NCI-H748 (cell line): ENCODE results near the gene ERCC4.
A peak's percentile ranks its signal among the peaks of the same experiment; 100 is the strongest.

Experiments used
- DNase-seq: peaks from one replicate; lab custom pipeline; 2025; ENCODE audit not compliant: unreplicated experiment; lab: John Stamatoyannopoulos, UW

Gene ERCC4

GRCh38 chr16:13988038-13988437 lies 68.1 kb downstream of the ERCC4 start:
- DNase-seq: no peak

- DNase-seq: no peak
These were observed 72.4 kb downstream of the ERCC4 start for GRCh38 chr16:13992322-13992721.

DNA sequence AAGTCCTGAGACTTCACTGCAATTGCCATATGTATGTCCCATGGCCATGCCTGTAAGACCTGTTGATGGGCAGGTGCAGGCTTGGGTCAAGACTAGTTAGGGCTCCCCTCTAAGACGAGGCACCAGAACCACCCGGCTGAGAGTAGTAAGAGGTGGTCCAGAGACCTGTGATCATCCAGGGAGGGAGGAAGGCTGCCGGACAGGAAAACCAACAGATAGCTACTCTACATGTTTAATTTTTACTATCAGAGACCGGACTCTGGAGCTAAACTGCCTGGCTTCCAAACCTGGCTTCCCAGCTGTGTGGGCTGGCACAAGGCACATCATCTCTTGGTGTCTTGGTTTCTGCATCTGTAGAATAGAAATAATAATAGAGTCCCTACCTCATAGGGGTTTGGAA lies 73.0 kb downstream of the ERCC4 start:
- no peak for DNase-seq

DNA sequence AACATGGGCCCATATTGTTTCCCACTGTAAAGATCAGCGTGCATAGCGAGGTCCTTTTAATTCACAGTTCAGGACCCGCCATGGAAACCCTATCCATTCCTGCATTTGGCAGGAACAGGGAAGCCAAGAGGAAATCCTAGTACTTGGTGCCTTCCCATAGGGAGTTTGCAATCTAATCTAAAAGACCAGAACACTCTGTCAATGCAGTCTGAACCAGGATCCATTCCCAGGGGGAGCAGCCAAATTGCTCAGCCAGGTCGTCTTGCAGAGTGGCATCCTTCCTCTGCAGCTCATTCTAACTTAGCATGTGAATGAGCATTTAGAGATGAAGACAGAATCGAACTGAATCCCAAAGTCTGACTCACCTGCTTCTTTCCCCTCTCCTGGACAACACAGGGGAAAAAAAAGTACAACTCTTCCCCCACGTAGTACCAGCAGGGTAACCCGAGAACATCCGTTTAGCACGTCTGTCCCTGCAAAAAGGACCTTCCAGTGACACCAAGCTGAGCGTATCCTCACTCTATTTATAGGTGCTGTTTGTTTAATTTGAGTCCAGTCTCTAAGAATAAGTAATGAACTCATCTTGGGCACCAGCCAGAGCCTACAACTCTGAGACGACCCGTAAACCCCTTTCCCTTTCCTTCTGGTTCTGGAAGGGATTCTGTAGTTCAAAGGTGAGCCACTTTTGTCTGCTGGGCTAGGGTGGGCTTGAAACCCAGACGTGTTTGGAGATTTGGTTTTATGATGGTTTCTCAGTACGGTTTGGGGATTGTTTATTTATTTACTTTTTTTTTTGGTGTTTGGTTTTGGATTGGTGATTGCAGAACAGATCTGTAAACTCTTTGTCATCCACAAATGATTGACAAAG lies 74.5 kb downstream of the ERCC4 start:
- DNase-seq: peak; percentile 29

GRCh38 chr16:13995194-13995593 lies 75.2 kb downstream of the ERCC4 start:
- no peak for DNase-seq

- DNase-seq: no peak
These were observed 76.9 kb downstream of the ERCC4 start for GRCh38 chr16:13996778-13997288.

DNA sequence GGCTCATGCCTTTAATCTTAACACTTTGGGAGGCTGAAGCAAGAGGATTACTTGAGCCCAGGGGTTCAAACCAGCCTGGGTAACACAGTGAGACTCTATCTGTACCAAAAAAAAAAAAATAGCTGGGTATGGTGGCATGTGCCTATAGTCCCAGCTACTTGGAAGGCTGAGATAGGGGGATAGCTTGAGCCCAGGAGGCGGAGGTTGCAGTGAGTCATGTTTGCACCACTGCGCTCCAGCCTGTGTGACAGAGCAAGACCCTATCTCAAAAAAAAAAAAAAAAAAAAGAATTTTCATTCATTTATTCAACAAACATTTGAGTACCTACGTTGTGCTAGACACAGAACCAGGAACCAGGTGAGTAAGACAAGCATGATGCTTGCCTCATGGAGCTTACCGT lies 77.6 kb downstream of the ERCC4 start:
- no peak for DNase-seq

DNA sequence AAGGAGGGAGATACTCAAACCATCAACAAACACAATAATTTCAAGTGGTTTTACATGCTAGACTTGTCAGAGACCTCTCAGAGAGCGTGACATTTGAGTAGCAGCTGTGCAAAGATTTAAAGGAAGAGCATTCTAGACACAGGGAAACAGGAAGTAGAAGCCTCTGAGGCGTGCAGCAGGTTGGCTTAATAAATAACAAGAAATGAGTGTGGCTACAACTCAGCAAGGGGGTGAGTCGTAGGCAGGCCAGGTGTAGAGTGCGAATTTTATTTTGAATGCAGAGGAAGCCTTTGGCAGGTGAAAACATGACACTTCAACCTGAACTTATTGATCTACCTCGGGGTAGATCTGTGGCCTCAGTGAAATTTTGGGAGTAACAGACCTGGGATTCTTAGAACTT lies 78.0 kb downstream of the ERCC4 start:
- DNase-seq: peak; percentile 73

DNA sequence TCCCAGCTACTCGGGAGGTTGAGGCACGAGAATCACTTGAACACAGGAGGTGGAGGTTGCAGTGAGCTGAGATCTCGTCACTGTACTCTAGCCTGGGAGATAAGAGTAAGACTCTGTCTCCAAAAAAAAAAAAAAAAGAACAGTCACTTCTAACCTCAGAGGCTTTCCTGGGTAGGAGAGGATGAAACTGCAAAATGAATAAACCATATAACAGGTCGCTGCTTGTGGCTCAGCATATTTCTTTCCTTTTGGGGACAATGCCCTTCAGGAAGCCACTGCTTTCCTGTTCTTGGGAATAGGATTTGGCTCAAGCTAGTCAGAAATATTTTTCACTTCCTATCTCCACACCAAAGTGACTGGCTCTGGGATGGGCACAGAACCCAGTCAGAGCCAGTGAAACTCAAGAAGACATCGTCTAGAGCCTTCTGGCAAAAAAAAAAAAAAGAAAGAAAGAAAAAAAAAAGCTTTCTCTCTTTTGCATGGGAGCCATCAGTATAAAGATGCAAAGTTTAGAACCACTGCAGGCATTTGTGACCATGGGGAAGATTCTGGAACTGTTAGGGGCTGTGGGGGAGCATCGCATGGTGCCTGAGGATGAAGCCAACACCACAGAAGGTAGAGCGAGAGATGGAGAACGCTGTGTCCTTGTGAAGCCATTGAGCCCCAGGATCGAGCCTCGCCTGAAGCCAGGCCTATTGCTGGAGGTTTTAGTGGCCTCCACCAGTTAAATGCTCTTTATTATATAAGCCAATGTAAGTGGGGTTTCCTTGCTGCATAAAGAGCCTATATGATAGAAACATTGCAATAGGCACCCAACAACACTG lies 79.3 kb downstream of the ERCC4 start:
- DNase-seq: no peak

DNA sequence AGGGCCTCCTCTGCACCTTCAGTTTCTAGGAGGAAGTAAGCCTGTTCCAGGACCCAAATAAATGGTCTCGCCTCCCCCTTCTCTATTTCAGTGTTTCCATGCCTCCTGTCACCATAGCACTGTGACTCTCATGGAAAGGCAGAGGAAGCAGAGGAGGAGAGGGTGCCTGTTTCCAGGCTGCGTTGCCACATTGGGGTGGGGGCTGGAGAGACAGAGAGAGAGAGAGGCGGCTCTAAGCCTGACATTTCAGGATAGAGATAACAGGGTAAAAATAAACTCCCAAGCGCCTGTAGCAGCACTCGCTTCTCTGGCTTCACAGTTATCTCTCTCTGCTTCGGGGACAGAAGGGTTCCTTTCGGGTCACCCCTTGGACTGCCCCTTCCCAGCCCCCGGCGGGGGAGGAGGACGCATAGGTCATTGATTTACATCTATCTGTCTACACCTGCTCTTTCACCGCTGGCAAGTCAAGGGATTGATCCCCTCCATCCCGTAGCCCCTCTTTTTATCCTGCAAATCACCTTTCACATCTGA lies 80.0 kb downstream of the ERCC4 start:
- DNase-seq: no peak

DNA sequence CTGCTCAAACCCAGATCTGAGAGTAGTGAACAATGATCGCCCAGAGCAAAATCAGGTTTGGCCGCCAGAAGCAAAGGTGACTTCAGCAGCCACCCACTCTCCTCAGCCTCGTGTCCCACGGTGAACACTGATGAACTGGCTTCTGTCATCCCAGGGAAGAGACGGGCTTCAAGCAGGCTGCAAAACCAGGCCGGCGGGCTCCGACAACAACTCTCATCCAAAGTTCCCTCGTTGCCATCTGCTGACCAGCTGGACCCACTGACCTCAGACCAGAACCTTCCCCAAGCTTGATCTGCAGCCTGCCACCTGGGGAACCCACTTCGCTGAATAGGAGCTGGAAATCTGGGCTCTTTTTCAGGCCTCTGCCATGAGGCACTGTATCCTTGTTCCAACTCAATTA lies 81.6 kb downstream of the ERCC4 start:
- no peak for DNase-seq
